CD4-positive, alpha-beta T cell treated with Interleukin-17A for 1 hour (primary cell): ENCODE data around the gene STN1.
"Not testable (repeated sequence)": the region's sequence is repeated elsewhere in the genome, so short reads cannot be mapped to it uniquely, and the experiment has no call there.

Experiments used
- DNase-seq: peaks from one replicate; pipeline ENCODE4 v3.0.0-alpha.2; 2020

STN1 gene

DNA sequence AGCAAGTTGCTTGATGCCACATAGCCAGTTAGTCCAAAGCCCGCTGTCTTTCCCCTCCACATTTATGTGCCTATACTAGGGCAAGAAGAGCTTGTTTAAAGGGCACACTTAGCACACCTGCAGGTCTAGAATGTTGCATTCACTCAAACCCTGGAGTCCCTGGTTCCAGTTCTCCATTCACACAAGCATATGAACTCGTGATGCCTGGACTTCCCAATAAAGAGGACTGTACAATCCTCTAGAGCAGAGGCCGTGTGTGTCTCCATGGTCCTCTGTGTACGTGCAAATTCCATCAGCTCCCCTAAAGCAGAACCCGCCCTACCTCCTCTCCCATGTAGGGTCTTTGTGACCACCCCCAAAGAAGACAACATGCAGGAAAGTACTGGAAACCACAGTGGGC lies 59.6 kb downstream of the STN1 start:
- DNase-seq, result no peak

DNA sequence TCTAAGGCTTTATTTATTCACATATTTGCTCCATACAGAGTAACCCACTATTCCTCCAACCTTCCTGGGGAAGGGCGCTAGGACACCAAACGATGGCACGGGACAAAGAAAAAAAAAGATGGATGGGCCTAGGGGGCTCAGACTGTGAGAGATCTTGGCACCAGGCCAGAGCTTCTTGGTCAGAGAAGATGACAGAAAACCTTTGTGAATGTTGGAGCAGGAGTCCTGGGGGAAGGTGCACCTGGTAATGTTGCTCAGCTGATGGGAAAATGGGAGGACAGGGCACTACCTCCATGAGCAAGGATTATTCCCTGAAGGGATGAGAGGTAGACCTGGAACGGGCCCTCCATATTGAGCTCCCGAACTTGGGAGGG lies 61.2 kb downstream of the STN1 start:
- no peak for DNase-seq

DNA sequence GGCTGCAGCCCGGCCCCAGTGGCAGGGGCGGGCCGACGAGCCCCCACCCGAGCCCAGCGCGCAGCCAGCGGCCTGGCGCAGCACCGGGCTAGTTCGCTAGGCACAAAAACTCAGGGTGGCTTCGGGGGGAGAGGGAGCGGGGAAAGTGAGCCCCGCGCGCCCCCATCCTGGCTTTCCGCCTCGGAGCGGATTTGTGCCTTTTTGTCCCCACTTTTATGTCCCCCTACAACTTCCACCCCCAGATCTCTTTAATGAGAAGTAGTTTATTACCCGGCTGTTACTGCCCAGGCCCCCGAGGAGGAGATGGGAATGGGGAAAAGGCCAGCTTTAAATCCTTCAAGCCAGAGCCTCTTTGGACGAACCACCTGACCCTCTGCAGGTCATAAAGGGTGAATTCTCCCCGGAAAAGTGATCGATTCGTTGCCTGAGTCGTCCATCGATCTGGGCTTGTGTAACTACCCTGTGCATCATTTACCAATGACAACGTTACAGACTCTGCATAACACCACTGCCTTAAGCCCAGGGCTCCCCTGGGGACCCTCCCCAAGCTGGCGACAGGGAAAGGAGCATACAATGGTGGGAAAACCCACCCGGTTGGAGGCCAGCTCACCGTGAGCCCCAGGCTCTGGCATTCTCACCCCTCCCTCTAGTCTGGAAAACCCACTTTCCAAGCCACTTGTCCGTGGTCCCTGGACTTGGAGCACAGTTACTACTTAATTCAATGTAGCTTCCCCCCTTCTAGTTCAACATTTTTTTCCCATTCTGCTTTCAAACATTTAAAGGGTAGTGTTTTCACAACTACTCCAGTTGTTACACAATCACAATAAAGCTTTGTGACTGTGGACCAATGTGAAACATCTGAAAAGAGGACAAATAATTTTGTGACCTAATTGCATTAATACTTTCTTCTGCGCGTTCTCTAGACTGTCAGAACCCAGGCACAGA lies 61.9 kb downstream of the STN1 start:
- DNase-seq, result no peak

DNA sequence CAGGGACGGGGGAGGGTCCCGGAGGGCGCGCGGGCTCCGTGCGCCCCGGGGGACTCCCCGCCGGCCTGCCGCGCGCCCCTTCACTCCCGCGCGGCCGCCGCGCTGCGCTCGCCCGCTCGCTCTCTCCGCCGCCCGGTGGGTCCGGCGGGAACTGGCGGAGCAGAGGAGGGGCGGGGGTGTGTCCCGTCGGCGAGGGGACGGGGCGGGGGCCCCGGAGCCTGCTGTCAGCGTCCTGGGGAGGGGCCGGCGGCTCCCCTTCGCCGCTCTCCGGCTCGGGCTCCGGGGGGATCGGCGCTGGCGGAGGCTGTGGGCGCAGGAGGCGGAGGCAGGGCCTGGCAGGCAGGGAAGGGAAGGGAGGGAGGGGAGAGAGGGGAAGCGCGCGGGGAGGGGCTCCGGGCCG lies 62.6 kb downstream of the STN1 start, which contains the start of gene SH3PXD2A:
Gene SH3PXD2A (minus strand): TSS at position 153 of the 400 bp plus-strand sequence. CDS start 310 bp downstream, outside the sequence.
- DNase-seq, result peak; percentile 8

DNA sequence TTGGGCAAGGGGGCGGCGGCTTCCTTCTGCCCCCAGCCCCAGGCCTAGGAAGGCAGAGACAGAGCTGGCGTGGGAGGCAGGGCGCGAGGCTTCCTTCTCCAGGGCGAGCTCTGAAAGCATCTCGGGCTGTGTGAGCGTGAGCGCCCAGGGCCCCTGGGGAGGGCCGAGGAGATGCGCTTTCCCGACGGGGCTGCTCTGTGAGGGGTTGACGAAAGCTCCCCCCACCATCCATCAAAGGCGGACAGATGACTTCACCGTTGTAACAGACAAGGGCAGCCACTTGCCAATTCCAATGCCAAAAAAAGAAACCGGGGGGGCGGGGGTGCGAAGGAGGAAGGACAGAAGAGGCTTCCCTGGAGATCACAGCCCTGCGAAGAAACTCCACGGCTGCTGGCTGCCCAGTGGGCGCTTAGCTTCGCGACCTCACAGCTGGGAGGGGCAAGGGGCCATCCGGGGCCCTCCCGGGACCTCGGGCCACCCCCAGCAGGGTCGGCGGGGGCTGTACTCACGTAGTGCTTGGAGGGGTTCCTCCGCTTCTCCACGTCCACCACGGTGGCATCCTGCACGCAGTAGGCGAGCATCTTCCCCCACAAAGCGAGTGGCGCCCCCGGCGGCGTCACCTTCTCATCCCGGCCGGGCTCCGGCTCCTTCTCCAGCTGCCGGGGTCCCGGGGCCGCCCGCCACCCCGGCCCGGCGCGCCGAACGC lies 63.1 kb downstream of the STN1 start:
- DNase-seq, result peak; percentile 8

DNA sequence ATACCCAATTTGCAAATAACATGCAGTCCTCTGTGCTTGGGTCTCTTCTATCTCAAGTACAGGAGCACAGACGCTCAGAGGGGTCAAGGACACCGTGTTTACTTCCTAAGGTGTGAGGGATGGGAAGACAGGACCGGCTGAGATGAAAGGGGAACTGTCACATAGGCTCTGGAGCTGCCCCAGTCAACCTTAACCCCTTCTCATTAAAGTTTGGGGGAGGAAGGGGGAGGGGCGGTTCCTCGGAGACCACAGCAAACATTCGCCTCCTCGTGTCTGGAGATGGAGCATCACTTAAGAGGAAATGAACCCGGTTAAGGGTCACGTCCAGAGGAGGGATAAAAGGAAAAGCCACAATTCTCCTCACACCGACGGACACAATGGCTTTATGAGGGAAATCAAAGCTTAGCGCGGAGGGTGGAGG lies 63.7 kb downstream of the STN1 start:
- DNase-seq, result no peak

DNA sequence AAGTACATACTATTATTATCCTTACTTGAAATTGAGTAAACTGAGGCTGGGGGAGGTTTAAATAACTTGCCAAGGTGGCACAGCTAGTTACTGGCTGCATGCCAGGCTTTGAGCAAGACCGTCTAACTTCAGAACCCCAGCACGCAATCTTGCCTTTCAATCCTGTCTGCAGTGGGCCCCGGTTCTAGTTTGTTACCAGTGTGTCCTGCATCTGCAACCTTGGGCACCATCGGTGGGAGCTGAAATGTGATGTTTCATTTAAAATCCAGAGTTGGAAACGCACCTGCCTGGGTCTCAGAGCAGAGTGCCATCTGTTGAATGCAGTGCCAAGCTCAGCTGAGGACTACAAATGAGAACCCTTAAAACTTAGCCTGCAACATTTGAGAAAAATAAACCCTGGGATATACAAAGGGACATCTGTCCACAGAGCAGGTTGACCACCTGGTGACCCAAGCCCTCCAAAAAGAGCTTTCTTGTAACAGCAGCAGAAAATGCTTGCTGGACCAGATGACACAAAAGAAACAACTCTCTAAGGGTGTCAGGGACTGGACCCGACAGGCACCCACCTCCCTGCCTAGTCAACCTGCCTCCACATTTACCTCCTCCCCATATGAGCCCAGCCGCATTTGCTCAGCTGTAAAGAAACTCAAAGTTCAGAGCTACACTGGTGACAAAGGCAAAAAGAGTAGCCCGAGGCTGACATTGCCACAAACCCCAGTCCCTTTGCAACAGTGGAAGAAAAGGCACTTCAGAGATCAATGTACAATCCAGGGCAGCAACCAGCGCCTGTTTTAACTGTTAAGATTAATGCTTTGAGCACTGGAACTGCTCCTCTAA lies 64.3 kb downstream of the STN1 start:
- no peak for DNase-seq

DNA sequence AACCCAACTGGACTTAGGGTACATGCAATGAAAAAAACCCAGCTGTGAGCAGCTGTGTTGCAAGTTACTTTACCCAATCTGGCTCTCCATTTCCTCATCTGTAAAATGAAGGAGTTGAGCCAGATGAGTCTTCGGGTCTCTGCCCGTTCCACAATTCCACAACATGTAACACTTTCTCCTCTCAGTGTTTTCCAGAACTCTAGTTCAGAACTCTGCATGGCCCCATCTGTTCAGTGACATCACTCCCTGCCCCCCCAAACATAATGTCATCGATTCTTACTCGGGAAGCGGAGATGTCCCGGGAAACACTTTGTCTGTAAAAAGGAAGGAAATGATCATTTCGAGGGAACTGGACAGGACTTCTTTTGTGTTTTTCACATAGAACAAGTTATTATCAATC lies 65.1 kb downstream of the STN1 start:
- no peak for DNase-seq

DNA sequence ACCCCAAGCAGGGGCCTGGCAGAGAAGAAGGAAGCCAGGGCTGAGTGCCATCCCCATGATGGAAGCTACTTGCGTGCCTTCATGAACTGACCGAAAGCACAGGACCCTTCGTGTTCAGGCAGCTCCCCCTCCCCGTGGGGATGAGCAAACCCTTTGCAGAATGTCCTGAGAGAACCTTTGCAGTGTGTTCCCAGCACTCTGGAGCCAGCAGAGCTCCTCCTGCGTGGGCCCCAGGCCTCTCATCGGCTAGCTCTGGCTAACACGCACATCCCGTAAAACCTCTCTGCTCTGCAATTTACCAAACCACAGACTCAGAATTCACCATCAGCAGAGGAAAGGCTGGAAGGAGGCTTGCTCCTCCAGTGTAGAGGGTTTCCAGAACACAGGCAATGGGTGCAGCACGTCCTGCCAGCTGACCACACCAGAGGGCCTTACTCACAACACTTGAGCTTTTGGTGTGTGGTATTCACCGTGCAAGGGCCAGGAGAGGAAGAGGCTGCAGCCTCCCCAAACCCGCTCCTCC lies 65.7 kb downstream of the STN1 start:
- no peak for DNase-seq

DNA sequence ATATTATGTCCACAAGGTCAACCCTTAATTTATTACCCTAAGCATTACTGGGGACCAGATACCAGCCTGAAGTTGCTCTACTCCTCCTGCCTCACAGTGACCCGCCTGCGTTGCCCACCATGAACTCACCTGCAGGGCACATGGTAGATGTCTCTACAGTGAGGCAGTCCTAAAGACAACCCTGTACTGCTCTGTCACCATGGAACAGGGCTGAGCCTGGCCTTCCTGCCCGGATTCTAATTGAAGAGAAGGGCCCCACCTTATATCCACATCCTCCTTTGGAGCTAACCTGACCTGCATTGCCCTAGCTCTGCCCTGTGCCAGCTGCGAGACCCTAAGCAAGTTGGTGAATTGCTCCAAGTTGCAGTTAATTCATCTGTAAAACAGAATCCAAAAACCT lies 66.7 kb downstream of the STN1 start:
- DNase-seq, result no peak

DNA sequence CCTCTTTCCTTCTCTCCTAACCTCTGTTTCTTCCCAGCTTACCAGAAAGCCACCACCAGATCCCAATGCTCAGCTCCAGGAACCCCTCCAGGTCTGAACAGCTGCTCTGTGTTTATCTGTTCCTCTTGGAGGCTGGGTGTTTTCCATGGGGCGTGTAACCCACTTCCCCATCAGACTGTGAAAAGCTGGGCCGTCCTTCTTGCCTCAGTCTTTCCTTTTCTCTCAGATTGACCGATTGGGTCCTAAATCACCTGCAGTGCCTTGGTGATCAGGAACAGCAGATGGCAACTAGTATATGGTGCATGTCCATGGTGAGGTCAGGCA lies 67.5 kb downstream of the STN1 start:
- no peak for DNase-seq

DNA sequence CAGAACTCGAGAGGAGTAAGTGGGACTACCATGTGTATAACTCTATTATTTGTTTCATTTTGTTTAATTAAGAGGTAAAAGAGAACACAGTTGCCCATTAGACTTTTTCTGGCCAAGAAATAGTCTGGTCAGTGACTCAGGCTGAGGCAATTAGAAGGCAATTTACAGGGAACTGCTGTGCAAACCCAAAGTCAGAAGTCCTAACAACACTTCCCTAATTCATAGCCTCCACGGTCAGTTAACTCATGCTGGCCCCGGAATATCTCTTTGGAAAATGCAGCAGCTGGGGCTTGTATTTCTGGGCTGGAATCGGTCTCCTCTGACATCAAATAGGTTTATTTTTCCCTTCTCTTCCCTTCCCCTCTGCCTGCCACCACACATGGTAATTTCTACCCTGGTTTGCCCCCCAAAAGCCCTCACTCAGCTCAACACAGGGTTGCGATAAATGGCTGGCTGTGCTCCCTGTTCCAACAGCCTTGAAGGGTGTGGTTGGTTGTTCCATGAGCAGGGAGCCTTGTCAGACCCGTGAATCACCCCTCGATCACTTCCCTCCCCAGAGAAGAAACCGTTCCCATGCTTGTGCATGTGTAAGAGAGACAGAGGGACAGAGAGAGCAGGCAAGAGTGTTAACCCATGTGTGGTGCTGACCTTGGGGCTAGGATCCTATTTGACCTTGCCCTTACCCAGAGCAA lies 68.0 kb downstream of the STN1 start:
- DNase-seq, result no peak

DNA sequence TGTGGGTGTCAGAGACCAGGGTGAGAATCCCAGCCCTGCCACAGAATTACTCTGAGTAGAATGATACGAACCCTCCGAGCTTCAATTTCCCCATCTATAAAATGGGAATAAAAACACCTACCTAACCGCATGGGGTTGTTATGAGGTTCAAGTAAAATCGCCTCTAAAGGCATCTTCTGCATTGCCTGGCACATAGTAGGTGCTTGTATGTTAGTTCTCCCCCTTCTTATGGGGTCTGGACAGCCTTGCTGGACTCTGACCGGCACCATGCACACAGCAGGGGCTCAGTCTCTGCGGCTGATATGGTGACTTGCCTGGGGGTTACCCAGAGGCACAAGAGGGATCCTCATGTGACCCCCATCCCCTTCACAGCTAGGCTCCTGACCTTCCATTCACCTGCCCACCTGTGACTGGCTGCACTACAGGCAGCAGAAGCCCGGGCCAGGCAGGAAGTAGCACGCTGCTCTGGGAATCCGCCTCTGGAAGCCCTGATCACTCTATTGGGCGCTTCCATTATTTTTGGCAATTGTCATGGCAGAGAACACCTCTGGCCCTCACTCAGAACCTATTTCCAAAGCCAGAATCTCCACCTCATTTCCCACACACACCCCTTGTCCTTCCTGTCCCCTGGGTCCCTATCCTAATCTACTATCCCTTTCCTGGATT lies 68.6 kb downstream of the STN1 start:
- no peak for DNase-seq

DNA sequence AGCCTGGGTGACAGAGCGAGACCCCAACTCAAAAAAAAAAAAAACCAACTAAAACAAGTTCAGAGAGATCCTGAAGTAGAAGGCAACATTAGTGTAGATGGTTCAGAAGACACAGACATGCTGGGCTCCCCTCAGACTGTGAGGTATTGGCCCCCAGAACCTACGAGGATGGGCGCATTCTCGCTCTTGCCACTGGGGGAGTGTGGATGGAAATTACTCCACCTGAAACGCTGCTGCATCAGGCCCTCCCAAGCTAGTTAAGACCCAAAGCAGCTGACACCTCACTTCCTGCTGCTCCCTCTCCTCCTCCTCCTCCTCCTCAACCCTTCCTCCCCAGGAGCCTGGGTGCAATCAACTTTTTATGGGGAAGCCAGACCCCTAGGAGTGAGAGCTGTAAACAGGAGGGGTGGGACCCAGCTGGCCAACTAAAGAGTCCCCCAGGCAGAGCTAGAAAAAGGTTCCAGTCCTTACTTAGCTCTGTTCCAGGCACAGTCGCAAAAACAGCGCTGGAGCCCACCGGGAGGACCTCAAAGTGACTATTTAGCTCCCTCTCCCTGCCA lies 70.0 kb downstream of the STN1 start:
- no peak for DNase-seq

DNA sequence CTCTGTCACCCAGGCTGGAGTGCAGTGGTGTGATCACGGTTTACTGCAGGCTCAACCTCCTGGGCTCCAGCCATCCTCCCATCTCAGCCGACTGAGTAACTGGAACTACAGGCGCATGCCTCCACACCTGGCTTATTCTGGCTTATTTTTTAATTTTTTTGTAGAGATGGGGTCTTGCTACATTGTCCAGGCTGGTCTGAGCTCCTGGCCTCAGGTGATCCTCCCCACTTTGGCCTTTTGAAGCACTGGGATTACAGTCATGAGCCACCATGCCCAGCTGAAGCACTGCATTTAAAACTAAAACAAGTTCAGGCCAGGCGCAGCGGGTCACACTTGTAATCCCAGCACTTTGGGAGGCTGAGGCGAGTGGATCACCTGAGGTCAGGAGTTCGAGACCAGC lies 70.6 kb downstream of the STN1 start:
- DNase-seq, result no peak

DNA sequence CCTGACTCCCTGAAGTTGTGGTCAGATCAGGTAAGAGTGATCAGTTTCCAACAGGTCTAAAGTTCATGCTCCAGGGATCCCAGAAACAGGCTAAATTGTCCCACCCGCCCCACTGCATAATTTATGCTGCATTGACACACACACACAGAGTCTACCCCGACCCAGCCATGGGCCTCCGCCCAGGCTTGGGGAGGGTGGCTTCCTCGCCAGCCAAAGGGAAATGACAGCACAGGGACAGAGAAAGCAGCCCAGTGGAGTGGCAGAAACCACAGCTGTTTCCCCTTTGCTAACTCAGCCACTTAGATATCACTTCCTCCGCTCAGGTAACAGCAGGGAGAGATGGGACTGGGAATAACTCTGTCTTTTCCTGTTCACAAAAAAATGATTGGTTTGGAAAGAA lies 72.0 kb downstream of the STN1 start:
- peak; percentile 39 for DNase-seq

DNA sequence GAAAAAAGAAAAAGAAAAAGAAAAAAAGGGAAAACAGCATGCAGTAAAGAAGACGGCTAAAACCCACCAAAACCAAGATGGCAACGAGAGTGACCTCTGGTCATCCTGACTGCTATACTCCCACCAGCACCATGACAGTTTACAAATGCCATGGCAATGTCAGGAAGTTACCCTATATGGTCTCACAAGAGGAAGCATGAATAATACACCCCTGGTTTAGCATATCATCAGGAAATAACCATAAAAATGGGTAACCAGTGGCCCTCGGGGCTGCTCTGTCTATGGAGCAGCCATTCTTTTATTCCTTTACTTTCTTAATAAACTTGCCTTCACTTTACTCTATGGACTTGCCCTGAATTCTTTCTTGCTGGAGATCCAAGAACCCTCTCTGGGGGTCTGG lies 72.6 kb downstream of the STN1 start:
- not testable (repeated sequence) for DNase-seq

DNA sequence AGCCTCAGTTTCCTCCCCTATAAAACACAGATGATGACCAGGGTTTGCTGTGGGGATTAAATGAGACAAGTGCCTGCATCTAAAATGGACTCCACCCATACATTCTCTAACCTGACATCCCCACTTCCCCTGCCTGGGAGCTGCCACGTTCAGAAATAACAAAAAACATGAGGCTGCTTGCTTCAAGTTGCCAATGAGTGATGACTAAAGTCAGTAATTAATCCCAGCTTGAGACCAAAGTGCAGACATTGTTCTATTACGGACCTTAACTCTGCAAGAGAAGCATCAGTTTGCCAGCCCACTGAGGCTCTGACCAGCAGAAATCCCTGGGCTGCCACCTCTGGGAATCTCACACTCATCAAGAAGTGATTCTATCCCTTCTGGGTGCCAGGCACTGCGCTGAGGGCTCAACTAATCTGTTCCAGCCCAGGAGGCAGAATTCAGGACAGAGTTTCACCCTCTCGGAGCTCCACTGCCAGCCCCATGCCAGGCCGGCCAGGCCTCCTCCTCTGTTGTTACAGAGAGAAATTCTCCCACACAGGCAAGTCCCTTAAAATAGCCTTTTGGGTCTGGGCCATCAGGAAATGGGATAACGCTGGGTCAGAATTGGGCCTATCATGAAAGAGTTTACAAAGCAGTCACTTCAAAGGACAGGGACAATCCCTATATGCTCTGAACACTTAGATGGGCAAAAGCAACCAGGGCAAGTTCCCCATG lies 74.0 kb downstream of the STN1 start:
- DNase-seq, result no peak

DNA sequence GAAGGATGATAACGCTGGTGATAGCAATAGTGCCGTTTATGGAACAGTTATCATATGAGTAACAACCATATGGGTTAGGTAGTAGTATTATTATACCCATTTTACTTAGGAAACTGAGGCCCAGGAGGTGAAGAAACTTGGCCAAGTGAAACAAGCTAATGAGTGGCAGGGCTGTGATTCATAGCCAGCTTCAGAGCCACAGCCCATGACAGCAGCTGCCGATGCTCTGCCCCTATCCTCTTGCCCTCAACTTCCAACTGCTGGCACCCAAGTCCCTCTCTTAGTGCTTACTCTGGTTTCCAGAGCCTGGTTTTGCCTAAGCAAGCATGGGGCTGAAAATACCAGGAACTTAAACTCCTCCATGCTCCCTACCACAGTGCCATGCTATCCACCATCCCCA lies 74.9 kb downstream of the STN1 start:
- no peak for DNase-seq

DNA sequence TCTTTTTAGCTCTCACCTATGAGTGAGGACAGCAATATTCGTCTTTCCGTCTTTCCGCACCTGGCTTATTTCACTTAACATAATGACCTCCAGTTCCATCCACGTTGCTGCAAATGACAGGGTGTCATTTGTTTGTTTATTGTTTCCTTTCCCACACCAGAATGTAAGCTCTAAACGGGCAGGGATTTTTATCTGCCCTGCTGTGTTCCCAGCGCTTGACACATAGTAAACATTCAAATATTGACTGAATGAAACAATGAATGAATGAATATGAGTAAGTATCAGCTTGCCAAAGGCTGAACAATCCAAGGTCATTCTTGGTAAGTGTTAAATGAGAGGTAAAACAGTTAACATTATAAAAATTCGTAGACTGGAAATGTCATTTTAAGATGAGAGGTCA lies 75.4 kb downstream of the STN1 start:
- DNase-seq, result no peak

DNA sequence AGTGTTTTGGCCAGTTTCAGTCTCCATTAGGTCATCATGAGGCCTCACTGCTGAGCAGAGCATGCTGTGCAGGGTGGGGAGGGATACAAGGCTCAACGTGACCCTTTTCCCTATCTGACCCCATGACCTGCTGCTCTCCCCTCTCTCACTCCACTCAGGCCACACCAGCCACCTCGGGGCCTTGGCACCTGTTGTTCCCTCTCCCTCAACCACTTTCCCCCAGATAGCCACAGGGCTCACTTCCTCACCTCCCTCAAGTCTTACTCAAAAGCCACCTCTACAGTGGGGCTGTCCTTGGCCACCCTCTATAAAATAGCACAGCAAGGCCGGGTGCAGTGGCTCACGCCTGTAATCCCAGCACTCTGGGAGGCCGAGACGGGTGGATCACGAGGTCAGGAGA lies 76.5 kb downstream of the STN1 start:
- DNase-seq, result no peak
